Astrocyte (in vitro differentiated cells and primary cell): ENCODE measurements around the gene SH2B3. TPM values are rescaled to one million over a fixed set of nuclear protein-coding genes. Genes with fewer than 3 reads are reported as not detected.

ENCODE experiments used
- DNase-seq: peaks from one replicate; pipeline ENCODE4 v3.0.0-alpha.2; 2010; ENCODE audit warnings: low read depth
- FAIRE-seq: peaks from 2 replicates; lab custom pipeline; 2011; peaks lifted over from hg19 to GRCh38; lab: Jason Lieb, UNC
- H2AFZ ChIP-seq: 2 replicates; pipeline ENCODE4 v1.6.0; 2012; ENCODE audit warnings: low read depth, low read length, inconsistent platforms
- H3K27ac ChIP-seq: 2 replicates; pipeline ENCODE4 v1.5.1; 2011; ENCODE audit warnings: low read depth, low read length, inconsistent platforms
- H3K27me3 ChIP-seq: 2 replicates; pipeline ENCODE4 v1.6.0; 2011; ENCODE audit warnings: low read length, inconsistent platforms; ENCODE audit not compliant: insufficient read depth
- H3K36me3 ChIP-seq: 2 replicates; pipeline ENCODE4 v1.5.1; 2011; ENCODE audit warnings: low read length, inconsistent platforms; ENCODE audit not compliant: insufficient read depth
- H3K4me1 ChIP-seq: 2 replicates; pipeline ENCODE4 v1.5.1; 2011; ENCODE audit warnings: low read length, inconsistent platforms; ENCODE audit not compliant: insufficient read depth
- H3K4me2 ChIP-seq: 2 replicates; pipeline ENCODE4 v1.6.0; 2012; ENCODE audit warnings: low read length, inconsistent platforms
- H3K4me3 ChIP-seq: 2 replicates; pipeline ENCODE4 v1.5.1; 2011; ENCODE audit warnings: low read depth, mild to moderate bottlenecking, low read length, inconsistent platforms; ENCODE audit not compliant: insufficient read depth
- H3K79me2 ChIP-seq: 2 replicates; pipeline ENCODE4 v1.6.0; 2012; ENCODE audit warnings: mild to moderate bottlenecking, low read length, inconsistent platforms; ENCODE audit not compliant: insufficient read depth
- H3K9ac ChIP-seq: 2 replicates; pipeline ENCODE4 v1.6.0; 2012; ENCODE audit warnings: mild to moderate bottlenecking, low read length, inconsistent platforms
- H3K9me3 ChIP-seq: 2 replicates; pipeline ENCODE4 v1.5.1; 2012; ENCODE audit warnings: low read depth, mild to moderate bottlenecking, low read length, inconsistent platforms; ENCODE audit not compliant: insufficient read depth
- H4K20me1 ChIP-seq: 2 replicates; pipeline ENCODE4 v1.6.0; 2012; ENCODE audit warnings: low read length, inconsistent platforms; ENCODE audit not compliant: insufficient read depth
- H3K27ac Mint-ChIP-seq: one replicate; pipeline ENCODE4 v1.8.0; 2021; ENCODE audit warnings: mild to moderate bottlenecking, mixed read lengths; ENCODE audit not compliant: unreplicated experiment
- H3K27me3 Mint-ChIP-seq: one replicate; pipeline ENCODE4 v1.8.0; 2021; ENCODE audit warnings: low read depth, mixed read lengths; ENCODE audit not compliant: unreplicated experiment
- H3K36me3 Mint-ChIP-seq: one replicate; pipeline ENCODE4 v1.8.0; 2021; ENCODE audit warnings: low read depth, mixed read lengths; ENCODE audit not compliant: unreplicated experiment
- H3K4me1 Mint-ChIP-seq: one replicate; pipeline ENCODE4 v1.8.0; 2021; ENCODE audit warnings: low read depth, mixed read lengths; ENCODE audit not compliant: unreplicated experiment
- H3K4me3 Mint-ChIP-seq: one replicate; pipeline ENCODE4 v1.8.0; 2021; ENCODE audit warnings: mild to moderate bottlenecking, moderate library complexity, mixed read lengths; ENCODE audit not compliant: unreplicated experiment
- H3K9me3 Mint-ChIP-seq: one replicate; pipeline ENCODE4 v1.8.0; 2021; ENCODE audit warnings: mild to moderate bottlenecking, mixed read lengths; ENCODE audit not compliant: unreplicated experiment
- CTCF ChIP-seq: IDR thresholded peaks from 2 replicates; pipeline ENCODE4 v1.5.1; 2011; ENCODE audit warnings: low read depth, mild to moderate bottlenecking, inconsistent platforms, low read length, moderate library complexity; ENCODE audit not compliant: insufficient read depth
- EZH2 ChIP-seq: IDR thresholded peaks from 2 replicates; pipeline ENCODE4 v1.6.1; 2012; ENCODE audit warnings: mild to moderate bottlenecking, low read length, inconsistent platforms; ENCODE audit not compliant: insufficient read depth
- total RNA-seq: library from RNA; stranded (reverse); gene quantifications from 2 replicates; pipeline ENCODE4 v1.2.1, GENCODE V29; 2021

Gene SH2B3
- total RNA-seq, 1 donor from 2014 or later: 23.6 TPM

DNA sequence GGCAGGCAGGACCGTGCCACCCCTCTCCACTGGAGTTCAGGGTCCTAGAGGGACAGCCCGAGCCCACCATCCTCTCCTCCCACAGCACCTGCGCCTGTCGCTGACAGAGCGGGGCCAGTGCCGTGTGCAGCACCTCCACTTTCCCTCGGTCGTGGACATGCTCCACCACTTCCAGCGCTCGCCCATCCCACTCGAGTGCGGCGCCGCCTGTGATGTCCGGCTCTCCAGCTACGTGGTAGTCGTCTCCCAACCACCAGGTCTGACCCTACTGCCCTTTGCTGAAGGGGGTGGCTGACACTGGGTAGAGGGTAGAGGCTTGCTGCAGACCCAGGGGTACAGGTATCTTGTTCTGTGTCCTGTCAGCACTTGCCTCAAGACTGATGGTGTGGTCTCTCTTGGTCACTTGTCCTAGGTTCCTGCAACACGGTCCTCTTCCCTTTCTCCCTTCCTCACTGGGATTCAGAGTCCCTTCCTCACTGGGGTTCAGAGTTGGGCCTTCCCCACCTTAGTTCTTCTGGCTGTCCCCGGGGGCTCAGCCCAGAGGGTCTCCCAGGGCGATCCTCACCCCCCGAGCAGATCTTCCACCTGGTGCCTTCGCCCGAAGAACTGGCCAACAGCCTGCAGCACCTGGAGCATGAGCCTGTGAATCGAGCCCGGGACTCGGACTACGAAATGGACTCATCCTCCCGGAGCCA, 42.0 kb downstream of the SH2B3 start:
- no peak overlapping the region for H2AFZ ChIP-seq
- H3K27ac Mint-ChIP-seq: no peak overlapping the region
- no peak for TF ChIP-seq EZH2
- no peak for TF ChIP-seq CTCF
- peaks cover 40% of the 10 kb centered on the region for H3K36me3 ChIP-seq
- no peak for DNase-seq
- peaks cover 46% of the 10 kb centered on the region for H3K4me1 Mint-ChIP-seq
- no peak overlapping the region for H3K4me3 ChIP-seq
- H3K27me3 Mint-ChIP-seq: no peaks in the 10 kb centered on the region
- H3K9me3 ChIP-seq: no peaks in the 10 kb centered on the region
- no peak overlapping the region for H3K4me2 ChIP-seq
- H3K4me1 ChIP-seq: peaks cover 36% of the 10 kb centered on the region
- FAIRE-seq: no peak
- no peaks in the 10 kb centered on the region for H3K9me3 Mint-ChIP-seq
- H3K79me2 ChIP-seq: peaks cover 51% of the 10 kb centered on the region
- H3K27me3 ChIP-seq: no peaks in the 10 kb centered on the region
- H3K4me3 Mint-ChIP-seq: no peak overlapping the region
- H3K9ac ChIP-seq: no peak overlapping the region
- H3K36me3 Mint-ChIP-seq: peaks cover 12% of the 10 kb centered on the region
- peaks cover 90% of the 10 kb centered on the region for H4K20me1 ChIP-seq
- H3K27ac ChIP-seq: no peak overlapping the region

DNA sequence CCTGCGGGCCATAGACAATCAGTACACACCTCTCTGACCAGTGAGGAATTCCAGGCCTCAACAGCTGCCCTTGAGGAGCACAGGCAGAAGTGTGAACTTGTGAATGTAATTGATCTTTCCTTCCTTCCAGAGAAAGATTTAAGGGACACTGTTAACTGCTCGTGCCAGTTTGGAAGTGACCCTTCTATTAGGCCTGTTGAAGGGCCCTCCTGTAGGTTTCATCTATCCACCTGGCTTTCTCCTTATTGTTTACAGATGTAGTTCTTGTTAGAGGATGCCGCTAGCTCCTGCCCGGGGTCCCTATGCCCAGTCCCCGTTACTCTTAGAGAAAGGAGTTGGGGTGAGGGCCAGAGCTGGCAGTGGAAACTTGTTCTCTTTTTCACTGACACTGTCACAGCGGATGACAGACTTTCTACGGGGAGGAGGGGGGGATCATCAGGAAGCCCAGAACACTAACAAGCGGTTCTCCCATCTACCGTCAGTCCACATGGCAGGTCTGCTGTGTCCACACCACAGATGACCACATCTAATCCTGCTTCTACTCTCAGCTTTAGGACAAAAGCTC, 42.6 kb downstream of the SH2B3 start:
- Mint-ChIP-seq H3K27me3 (no peaks in the 10 kb centered on the region), H3K4me3 (no peak overlapping the region), H3K4me1 (peaks cover 39% of the 10 kb centered on the region), H3K9me3 (no peaks in the 10 kb centered on the region), H3K27ac (no peak overlapping the region), H3K36me3 (peaks cover 13% of the 10 kb centered on the region)
- no peak overlapping the region for H3K4me2 ChIP-seq
- no peak overlapping the region for H2AFZ ChIP-seq
- no peak overlapping the region for H3K4me3 ChIP-seq
- peaks cover 44% of the 10 kb centered on the region for H3K36me3 ChIP-seq
- DNase-seq (no peak), FAIRE-seq (no peak)
- H4K20me1 ChIP-seq: peaks cover 87% of the 10 kb centered on the region
- H3K27ac ChIP-seq: no peak overlapping the region
- peaks cover 48% of the 10 kb centered on the region for H3K79me2 ChIP-seq
- H3K4me1 ChIP-seq: peaks cover 30% of the 10 kb centered on the region
- H3K9ac ChIP-seq: no peak overlapping the region
- no peak for TF ChIP-seq CTCF
- no peaks in the 10 kb centered on the region for H3K27me3 ChIP-seq
- H3K9me3 ChIP-seq: no peaks in the 10 kb centered on the region
